GM19240 (cell line): ENCODE measurements around the gene FYN.

Source experiments
- DNase-seq: peaks from one replicate; pipeline ENCODE4 v3.0.0; 2011; ENCODE audit warnings: low spot score; ENCODE audit not compliant: insufficient read length

The FYN gene

GRCh38 chr6:111710911-111711310, 162.3 kb downstream of the FYN start:
- DNase-seq, result no peak

DNA sequence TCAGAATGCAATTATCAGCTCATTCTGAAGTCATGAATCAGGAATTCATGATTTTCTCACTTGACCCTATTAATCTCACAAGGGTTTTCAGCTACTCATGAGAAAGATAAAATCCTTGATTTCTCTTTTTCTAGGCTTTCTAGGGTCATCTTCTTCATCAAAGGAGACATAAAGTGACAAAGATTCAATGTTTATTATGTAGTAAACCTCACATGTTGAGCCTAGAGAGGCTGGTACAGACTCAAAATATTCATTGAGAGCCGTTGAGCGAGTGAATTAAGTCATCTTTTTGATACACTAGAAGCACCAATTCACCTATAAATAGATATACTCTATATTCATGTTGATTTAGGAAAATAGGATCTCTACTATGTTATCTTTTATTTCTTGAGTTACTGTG, 162.8 kb downstream of the FYN start:
- no peak for DNase-seq

- DNase-seq, result peak; percentile 58
These were observed 163.4 kb downstream of the FYN start for GRCh38 chr6:111709615-111710398.

- no peak for DNase-seq
These were observed 164.1 kb downstream of the FYN start for GRCh38 chr6:111709201-111709600.

DNA sequence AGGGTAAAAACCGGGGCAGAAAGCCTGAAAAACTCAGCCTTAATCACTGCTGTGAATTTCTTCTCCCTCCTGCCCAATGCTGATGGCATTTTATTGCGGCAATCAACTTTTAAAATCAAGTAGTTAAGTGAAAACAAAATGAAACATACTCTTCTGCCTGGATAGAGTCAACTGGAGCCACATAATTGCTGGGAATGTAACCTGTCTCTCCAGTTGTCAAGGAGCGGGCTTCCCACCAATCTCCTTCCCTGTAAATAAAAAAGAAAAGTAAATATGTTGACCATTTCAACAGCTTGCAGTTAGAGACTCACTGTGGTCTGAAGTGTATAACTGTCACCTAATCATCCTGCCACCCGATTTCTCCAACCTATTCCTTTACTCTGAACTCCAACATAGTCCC, 165.5 kb downstream of the FYN start:
- DNase-seq, result no peak

- DNase-seq, result no peak
These were observed 166.3 kb downstream of the FYN start for GRCh38 chr6:111706841-111707391.

DNA sequence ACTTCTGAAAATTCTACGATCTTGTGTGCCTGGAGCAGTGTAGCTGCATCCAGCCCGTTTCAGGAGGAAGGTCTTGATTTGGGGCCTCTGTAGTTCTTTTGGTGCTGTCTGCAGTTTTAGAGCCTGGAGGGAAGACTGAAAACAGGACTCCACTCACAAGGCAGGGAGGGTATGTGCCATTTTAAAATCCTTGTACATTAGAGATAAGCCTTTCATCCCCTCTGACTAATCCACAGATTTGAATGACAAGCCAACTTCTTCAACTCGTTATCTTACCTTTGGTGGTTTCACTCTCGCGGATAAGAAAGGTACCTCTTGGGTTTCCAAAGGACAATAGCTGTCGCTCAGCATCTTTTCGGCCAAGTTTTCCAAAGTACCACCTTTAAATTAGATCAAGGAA, 169.5 kb downstream of the FYN start:
- no peak for DNase-seq

DNA sequence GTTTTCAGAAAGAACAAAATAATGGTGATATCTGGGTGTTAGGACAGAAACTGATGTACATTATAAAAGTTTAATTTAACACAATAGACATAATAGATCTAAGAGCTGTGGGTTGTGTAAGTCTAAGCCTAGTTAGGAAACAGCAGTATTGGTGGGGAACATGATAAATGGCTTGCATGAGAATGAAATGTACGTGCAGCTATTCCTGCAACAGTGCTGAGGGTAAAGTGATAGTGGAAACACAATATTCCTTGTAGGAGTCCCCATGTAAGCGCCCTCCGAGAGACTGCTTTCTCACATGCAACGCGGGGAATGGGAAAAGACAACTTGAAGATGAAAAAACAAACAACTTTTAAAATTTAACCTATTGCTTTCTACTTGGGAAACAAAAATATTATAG, 171.0 kb downstream of the FYN start:
- DNase-seq, result no peak

- no peak for DNase-seq
These were observed 172.1 kb downstream of the FYN start for GRCh38 chr6:111701146-111701545.

- no peak for DNase-seq
These were observed 173.0 kb downstream of the FYN start for GRCh38 chr6:111700135-111700690.

- no peak for DNase-seq
These were observed 174.1 kb downstream of the FYN start for GRCh38 chr6:111699123-111699522.

GRCh38 chr6:111696814-111697213, 176.4 kb downstream of the FYN start:
- no peak for DNase-seq

DNA sequence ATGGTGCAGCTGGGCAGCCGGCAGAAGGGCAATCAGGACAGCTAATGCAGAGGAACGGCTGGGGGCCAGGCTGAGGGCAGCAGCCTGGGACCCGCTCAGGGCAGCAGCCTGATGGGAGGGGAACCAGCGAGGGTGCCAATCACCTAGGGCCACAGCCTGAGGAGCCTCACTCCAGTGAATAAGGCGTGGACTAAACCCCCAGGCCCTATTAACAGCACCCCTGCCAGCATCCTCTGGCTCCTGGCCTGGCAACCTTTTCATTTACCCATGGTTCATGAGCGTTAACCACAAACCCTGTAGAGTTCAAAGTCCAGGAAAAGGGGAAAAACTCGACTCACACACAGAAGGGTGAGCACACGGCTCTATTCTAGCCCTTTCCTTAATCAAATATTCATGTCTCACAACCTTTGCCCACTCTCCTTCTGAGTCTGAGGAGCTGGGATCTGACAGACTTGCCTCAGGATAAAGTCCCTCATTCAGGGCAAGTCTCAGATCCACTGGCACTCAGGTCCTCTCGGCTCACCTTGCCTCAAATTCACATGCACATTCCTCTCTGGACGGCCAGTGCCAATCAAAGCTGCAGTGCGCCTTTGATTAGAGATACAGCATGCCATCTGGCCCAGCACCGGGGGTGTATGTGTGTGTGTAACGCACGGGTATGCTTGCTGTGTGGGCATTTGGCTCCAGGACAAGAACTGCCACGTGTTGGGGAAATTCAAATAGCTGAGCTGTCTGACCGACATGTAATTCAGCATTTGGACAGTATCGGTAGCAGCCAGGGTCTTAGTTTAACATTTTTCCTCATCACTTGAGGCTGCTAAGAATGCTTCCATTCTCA, 180.7 kb downstream of the FYN start:
- DNase-seq, result no peak

DNA sequence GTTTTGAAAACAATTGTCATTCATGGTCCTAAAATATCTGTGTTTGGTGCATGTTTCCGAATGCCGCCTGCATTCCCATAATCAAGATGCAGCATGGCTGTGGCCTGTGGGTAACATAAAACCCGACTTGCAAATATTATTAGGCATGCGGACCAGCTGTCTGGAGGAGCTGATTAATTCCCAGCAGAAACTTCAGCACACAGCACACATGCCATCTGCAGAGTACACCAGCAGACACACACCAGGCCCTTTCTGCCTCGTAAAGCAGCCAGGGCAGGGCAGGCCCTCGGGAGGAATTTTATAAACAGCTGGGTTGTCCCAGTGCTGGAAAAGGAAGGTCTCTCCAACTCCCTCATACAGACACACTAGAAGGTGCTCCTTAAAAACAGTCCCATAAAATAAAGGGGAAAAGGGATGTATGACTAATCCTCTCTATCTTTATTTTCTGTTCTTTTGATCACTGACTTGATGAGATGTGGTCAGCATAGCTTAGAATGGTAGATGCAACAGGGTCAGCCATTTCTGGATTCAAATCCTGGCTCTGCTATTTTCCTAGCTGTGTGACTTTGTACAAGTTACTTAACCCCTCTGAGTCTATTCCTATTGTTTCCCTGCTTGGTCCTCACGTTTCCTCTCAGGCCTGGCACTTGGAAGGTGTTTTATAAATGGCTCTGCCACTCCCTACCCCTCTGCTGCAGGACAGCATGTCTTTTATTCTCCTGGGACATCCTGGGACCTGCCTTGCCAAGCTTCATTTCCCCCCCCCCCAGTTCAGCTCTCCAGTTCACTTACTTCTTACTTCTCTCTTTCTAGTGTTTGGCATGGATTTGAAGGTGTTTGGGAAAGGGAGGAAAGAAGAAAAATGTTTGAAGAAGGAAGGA, 181.7 kb downstream of the FYN start:
- no peak for DNase-seq

DNA sequence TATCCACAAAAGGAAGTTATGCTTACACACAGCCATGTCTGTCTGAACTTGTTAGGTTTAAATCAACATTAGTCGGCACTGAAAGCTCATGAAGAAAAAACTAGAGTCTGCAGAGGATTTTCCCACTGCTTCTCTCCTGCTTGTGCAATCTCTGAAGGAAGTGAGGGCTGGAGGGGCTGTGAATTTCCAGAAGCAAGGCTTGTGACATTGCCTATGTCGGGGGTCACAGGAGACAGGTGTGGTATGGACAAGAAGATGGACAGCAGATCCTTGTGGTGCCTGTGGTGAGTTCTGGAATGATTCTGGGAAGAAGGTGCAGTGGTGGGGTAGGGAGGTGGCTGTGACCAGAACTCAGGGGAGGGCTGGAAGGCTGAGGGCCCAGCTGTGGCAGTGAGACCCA, 183.3 kb downstream of the FYN start:
- no peak for DNase-seq

DNA sequence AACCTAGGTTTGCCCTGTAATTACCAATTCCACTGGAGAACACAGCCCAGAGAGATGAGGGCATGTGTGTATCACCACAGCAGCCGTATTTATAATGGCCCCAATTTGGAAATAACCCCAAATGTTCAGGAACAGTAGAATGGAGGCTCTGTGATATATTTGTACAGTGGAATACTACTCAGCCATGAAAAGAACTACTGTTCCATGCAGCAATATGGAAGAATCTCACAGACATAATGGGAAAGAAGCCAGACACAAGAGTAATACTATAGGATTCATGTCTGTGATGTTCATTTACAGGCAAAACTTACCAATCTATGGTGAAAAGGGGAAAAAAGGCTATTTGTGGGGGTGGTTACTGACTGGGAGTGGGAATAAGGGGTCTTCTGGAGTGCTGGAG, 183.8 kb downstream of the FYN start:
- no peak for DNase-seq

GRCh38 chr6:111688331-111688730, 184.9 kb downstream of the FYN start:
- DNase-seq, result no peak

DNA sequence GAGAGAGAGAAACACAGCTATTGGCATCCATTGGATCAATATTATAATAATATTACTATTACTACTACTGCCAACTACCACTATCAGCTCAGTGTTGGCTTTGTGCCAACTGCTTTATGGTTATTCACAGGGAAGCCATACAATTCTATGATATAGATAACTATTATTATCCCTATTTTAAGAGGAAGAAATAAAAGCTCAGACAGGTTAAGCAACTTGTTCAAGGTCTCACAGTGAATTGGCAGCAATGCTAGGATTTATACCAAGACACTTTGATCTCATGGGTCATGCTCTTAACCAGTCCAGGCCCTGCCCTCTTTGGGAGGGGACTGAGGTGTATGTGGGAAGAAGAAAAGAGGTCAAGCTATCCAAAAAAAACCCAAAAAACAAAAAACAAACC, 185.6 kb downstream of the FYN start:
- no peak for DNase-seq

GRCh38 chr6:111686932-111687266, 186.4 kb downstream of the FYN start:
- no peak for DNase-seq

- DNase-seq, result no peak
These were observed 186.9 kb downstream of the FYN start for GRCh38 chr6:111686249-111686931.

GRCh38 chr6:111685526-111685925, 187.7 kb downstream of the FYN start:
- no peak for DNase-seq
